Heart left ventricle (tissue), 13 donors: Measurements from ENCODE around the gene LSS.

Experiments used
- POLR2A ChIP-seq, 2 donors: fragments of 450-650 bp; IDR thresholded peaks; one replicate each; pipeline ENCODE4 v1.6.1; 2017; ENCODE audit warnings: antibody characterized with exemption in 2 of 2, mild to moderate bottlenecking in 2 of 2, moderate library complexity in 2 of 2
- TF ChIP-seq, protein P1 (sequence below), 12 donors: fragments of 200-600 bp; sonication (generic) in 4 of 12; IDR thresholded peaks; one replicate each; pipeline versions ENCODE4 v1.5.0 to v1.8.0; 2018 to 2022; ENCODE audit warnings: antibody characterized with exemption in 12 of 12, mild to moderate bottlenecking in 5 of 12
- donor health status: ischemic (EF 13 %, LVEDD 7.1; RV severe dilation, severe dysfunction).
- donor health status: DM: no; HTN: yes; CAD: no.
- donor health status: DM: no; HTN: no; CAD: no.
- donor health status: ischemic (EF 25% LVEDD 6.9; RV normal size, moderate dysfunction).
- donor health status: ischemic (EF 25% LVEDD 5.7; RV mildly dilated, moderate dysfunction).
- donor health status: ischemic (EF 35%, LVEDD 5.7; RV mildly dilated, moderate dysfunction).
- donor health status: nonischemic (EF 11% LVEDD 7.7; RV severe dilation, severe dysfunction).
- donor health status: DM: yes; HTN: yes; CAD: no.
- donor health status: PGD.
- donor health status: ischemic (EF 29% LVEDD 5.4; RV normal size, mild dysfunction).
- donor health status: nonischemic (EF 23%, LVEDD 6.1; RV moderate dilation, normal function).

DNA sequence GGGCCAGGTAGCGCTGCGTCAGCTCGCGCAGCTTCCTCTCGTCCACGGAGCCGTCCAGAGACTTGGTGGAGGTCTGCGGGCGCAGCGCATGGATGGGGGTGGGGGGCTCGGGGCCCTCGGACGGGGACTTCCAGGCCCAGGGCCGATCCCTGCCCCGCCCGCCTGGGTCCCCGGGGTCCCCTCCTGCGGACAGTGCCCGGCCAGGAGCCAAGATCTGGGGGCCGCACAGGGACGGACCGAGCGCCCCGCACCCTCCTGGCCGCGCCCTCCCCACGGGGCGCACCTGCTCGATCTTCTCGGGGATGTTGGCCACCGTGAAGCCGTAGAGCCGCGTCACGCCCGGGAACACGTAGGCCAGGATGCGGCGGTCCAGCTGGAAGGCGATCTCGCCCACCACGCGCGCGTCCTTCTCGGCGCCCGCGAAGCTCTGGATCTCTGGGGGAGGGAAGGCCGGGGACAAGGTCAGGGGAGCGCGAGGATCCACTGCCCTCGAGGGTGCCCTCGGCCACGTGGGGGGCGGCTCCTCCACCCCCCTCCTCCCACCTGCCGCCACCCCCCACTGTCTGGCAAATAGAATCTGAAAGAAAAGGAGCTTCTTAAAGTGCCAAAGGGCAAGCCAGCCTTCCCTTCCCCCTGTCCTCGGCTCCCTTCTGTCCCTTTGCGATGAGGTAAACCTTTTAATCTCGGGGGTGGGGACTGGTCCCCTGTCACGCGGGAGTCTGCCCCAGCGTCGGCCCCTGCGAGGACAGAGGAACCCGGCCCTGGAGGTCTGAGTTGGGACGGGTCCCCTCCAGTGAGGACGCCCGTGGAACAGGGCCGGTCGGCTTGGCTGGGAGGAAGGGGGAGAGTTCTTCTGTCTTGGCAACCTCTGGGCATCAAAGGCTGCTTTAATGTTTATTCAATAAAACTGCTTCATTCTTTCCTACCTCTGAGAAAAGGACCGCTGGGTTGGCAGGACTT is 66.7 kb downstream of the LSS start:
- no peak for TF ChIP-seq POLR2A (IDR thresholded peaks at IDR 0.05)
- TF ChIP-seq, protein P1, sequence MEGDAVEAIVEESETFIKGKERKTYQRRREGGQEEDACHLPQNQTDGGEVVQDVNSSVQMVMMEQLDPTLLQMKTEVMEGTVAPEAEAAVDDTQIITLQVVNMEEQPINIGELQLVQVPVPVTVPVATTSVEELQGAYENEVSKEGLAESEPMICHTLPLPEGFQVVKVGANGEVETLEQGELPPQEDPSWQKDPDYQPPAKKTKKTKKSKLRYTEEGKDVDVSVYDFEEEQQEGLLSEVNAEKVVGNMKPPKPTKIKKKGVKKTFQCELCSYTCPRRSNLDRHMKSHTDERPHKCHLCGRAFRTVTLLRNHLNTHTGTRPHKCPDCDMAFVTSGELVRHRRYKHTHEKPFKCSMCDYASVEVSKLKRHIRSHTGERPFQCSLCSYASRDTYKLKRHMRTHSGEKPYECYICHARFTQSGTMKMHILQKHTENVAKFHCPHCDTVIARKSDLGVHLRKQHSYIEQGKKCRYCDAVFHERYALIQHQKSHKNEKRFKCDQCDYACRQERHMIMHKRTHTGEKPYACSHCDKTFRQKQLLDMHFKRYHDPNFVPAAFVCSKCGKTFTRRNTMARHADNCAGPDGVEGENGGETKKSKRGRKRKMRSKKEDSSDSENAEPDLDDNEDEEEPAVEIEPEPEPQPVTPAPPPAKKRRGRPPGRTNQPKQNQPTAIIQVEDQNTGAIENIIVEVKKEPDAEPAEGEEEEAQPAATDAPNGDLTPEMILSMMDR (IDR thresholded peaks at IDR 0.05), result no peak
